Heart left ventricle (tissue), 16 donors: ENCODE results near the gene PTPRH. TPM values are rescaled to one million over a fixed set of nuclear protein-coding genes. Genes with fewer than 3 reads are reported as not detected.

Experiments used
- ATAC-seq, 4 donors: fragments of 200-7000 bp; cut with Tn5 transposase; one replicate each; pipeline ENCODE4 v1.9.1; 2020 to 2022; ENCODE audit warnings: moderate library complexity in 4 of 4, mild to moderate bottlenecking in 3 of 4, moderate number of reproducible peaks in 1 of 4
- DNase-seq, 5 donors: peaks; one replicate each; pipeline ENCODE4 v3.0.0-alpha.2; 2020
- H3K27ac ChIP-seq, 12 donors: fragments of 200-600 bp; sonication (generic) in 4 of 12; one replicate each; pipeline versions ENCODE4 v1.5.0 to v1.8.0; 2016 to 2022; ENCODE audit warnings: mild to moderate bottlenecking in 2 of 12
- H3K27me3 ChIP-seq, 9 donors: fragments of 200-600 bp; sonication (generic) in 2 of 9; one replicate each; pipeline versions ENCODE4 v1.5.1 to v1.8.0; 2016 to 2022; ENCODE audit warnings: mild to moderate bottlenecking in 3 of 9
- H3K36me3 ChIP-seq, 9 donors: fragments of 200-600 bp; sonication (generic) in 2 of 9; one replicate each; pipeline versions ENCODE4 v1.5.0 to v1.8.0; 2018 to 2022; ENCODE audit warnings: mild to moderate bottlenecking in 2 of 9
- H3K4me1 ChIP-seq, 12 donors: fragments of 200-600 bp; sonication (generic) in 4 of 12; one replicate each; pipeline versions ENCODE4 v1.5.0 to v1.8.0; 2016 to 2022; ENCODE audit warnings: mild to moderate bottlenecking in 3 of 12
- H3K4me3 ChIP-seq, 12 donors: fragments of 200-600 bp; sonication (generic) in 4 of 12; one replicate each; pipeline versions ENCODE4 v1.5.0 to v1.8.0; 2017 to 2022; ENCODE audit warnings: mild to moderate bottlenecking in 9 of 12, moderate library complexity in 4 of 12
- H3K9me3 ChIP-seq, 12 donors: fragments of 200-600 bp; sonication (generic) in 4 of 12; one replicate each; pipeline versions ENCODE4 v1.5.0 to v1.8.0; 2016 to 2022; ENCODE audit warnings: mild to moderate bottlenecking in 1 of 12
- CTCF ChIP-seq, 12 donors: fragments of 200-600 bp; sonication (generic) in 4 of 12; IDR thresholded peaks; one replicate each; pipeline versions ENCODE4 v1.5.0 to v1.8.0; 2018 to 2022; ENCODE audit warnings: antibody characterized with exemption in 12 of 12, mild to moderate bottlenecking in 5 of 12
- POLR2A ChIP-seq, 2 donors: fragments of 450-650 bp; IDR thresholded peaks; one replicate each; pipeline ENCODE4 v1.6.1; 2017; ENCODE audit warnings: antibody characterized with exemption in 2 of 2, mild to moderate bottlenecking in 2 of 2, moderate library complexity in 2 of 2
- WGBS, 4 donors: extraction: QIAGEN DNeasy Blood & Tissue Kit in 2 of 4; methylation state at CpG; one replicate each; pipeline versions ENCODE4 v1.1.5 to v1.1.7; 2013 to 2018; 5-methylcytosine and 5-hydroxymethylcytosine counted together
- intact Hi-C, 10 donors: fragments of 100-400 bp; cut with DNase I; formaldehyde crosslinking; loops; one replicate each; pipeline versions ENCODE4 v1.11.1 to v1.14.2; 2022
- polyA plus RNA-seq, 2 donors: library from polyadenylated mRNA; stranded (reverse); fragments of 200-250 nt; gene quantifications; one replicate each; pipeline ENCODE4 v1.2.3, GENCODE V29; 2013
- total RNA-seq, 9 donors: library from RNA; depleted of rRNA in 2 of 9; stranded (reverse); fragments of >200 nt in 2 of 9; fragmentation: NEBNext Ultra II Directional in 3 of 9; extraction: Animal tissue kit (Norgen Biotek cat#: 25700) in 3 of 9; gene quantifications; one replicate each; pipeline versions ENCODE4 v1.1.0 to v1.2.4, GENCODE V29; 2016 to 2023
- donor health status: ischemic (EF 13 %, LVEDD 7.1; RV severe dilation, severe dysfunction).
- donor health status: healthy with polysubstance abuse.
- donor health status: DM: no; HTN: yes; CAD: no.
- donor health status: DM: no; HTN: no; CAD: no.
- donor health status: ischemic (EF 25% LVEDD 6.9; RV normal size, moderate dysfunction).
- donor health status: ischemic (EF 25% LVEDD 5.7; RV mildly dilated, moderate dysfunction).
- donor health status: healthy.
- donor health status: DM: yes; HTN: yes; CAD: no.
- donor health status: ischemic (EF 35%, LVEDD 5.7; RV mildly dilated, moderate dysfunction).
- donor health status: nonischemic (EF 11% LVEDD 7.7; RV severe dilation, severe dysfunction).
- donor health status: DM: yes; HTN: yes; CAD: no.
- donor health status: PGD.
- donor health status: ischemic (EF 29% LVEDD 5.4; RV normal size, mild dysfunction).
- donor health status: nonischemic (EF 23%, LVEDD 6.1; RV moderate dilation, normal function).

Gene PTPRH
- total and polyA plus RNA-seq, 11 donors, result 0.75 to 11.4 (median 2.3) TPM

GRCh38 chr19:55254625-55254977 lies 45.3 kb upstream of the PTPRH start:
- no peaks in the 10 kb centered on the region for H3K9me3 ChIP-seq
- no peaks in the 10 kb centered on the region for H3K27me3 ChIP-seq
- peak overlapping the region in 10 of 12 donors; percentile 4 to 98 (median 46) for H3K27ac ChIP-seq
- intact Hi-C loops, result no loop called here
- WGBS, 4 donors, result 57 to 71% (median 62%) methylated on average over 3 to 6 of the region's 6 CpGs
- peaks cover 0 to 83% (median 62%) of the 10 kb centered on the region in 12 donors for H3K4me1 ChIP-seq
- H3K36me3 ChIP-seq, result peaks cover 0 to 4% (median 0%) of the 10 kb centered on the region in 9 donors
- ATAC-seq, result no peak
- peak overlapping the region in 10 of 12 donors; percentile 6 to 97 (median 28) for H3K4me3 ChIP-seq
- no peak for DNase-seq
- TF ChIP-seq POLR2A (IDR thresholded peaks at IDR 0.05), result no peak
- no peak for TF ChIP-seq CTCF (IDR thresholded peaks at IDR 0.05)

GRCh38 chr19:55253842-55254624 lies 44.7 kb upstream of the PTPRH start:
- no peaks in the 10 kb centered on the region for H3K27me3 ChIP-seq
- intact Hi-C loops, result no loop called here
- H3K4me1 ChIP-seq, result peaks cover 0 to 86% (median 63%) of the 10 kb centered on the region in 12 donors
- WGBS, 4 donors, result 70 to 77% (median 74%) methylated on average over 18 to 23 of the region's 23 CpGs
- ATAC-seq, result no peak
- H3K27ac ChIP-seq, result peak overlapping the region in 9 of 12 donors; percentile 17 to 98 (median 48)
- TF ChIP-seq CTCF (IDR thresholded peaks at IDR 0.05) (no peak), POLR2A (IDR thresholded peaks at IDR 0.05) (no peak)
- peak overlapping the region in 10 of 12 donors; percentile 6 to 97 (median 28) for H3K4me3 ChIP-seq
- H3K9me3 ChIP-seq, result no peaks in the 10 kb centered on the region
- no peak for DNase-seq
- H3K36me3 ChIP-seq, result peaks cover 0 to 4% (median 0%) of the 10 kb centered on the region in 9 donors

GRCh38 chr19:55252760-55253663 lies 43.7 kb upstream of the PTPRH start:
- Histone ChIP-seq H3K4me3 (peak overlapping the region in 3 of 12 donors; percentile 39 to 97 (median 80)), H3K36me3 (peaks cover 0 to 4% (median 0%) of the 10 kb centered on the region in 9 donors), H3K27ac (peak overlapping the region in 2 of 12 donors; percentile 54 to 98), H3K9me3 (no peaks in the 10 kb centered on the region), H3K4me1 (peaks cover 2 to 96% (median 73%) of the 10 kb centered on the region in 12 donors), H3K27me3 (no peaks in the 10 kb centered on the region)
- intact Hi-C loops, result no loop called here
- TF ChIP-seq POLR2A (IDR thresholded peaks at IDR 0.05), result no peak
- TF ChIP-seq CTCF (IDR thresholded peaks at IDR 0.05), result no peak
- WGBS, 4 donors, result 79 to 88% (median 83%) methylated on average over 21 of the region's 21 CpGs
- ATAC-seq (no peak), DNase-seq (no peak)
